ENCODE measurements around the gene FFAR1. TPM values are rescaled to one million over a fixed set of nuclear protein-coding genes. Genes with fewer than 3 reads are reported as not detected.

FFAR1 gene
- total and polyA plus RNA-seq, 2 donors (not counting 3 experiments of a cell fraction or from before 2014, with no cell fraction given): not detected

- POLR2A ChIA-PET: no interaction called here
- FAIRE-seq (no peak), DNase-seq (ENCODE audit: low read depth, low spot score) (no peak)
- TF ChIP-seq CTCF (IDR thresholded peaks at IDR 0.05; ENCODE audit: extremely low read depth in 1 of 2, insufficient read depth in 1 of 2, low read depth in 1 of 2, low read length in 2 of 2): no peak
- TF ChIP-seq POLR2AphosphoS5 (IDR thresholded peaks at IDR 0.05; ENCODE audit: insufficient read depth, low read depth, low read length): no peak
- no peak for TF ChIP-seq MAX (IDR thresholded peaks at IDR 0.05; ENCODE audit: insufficient read depth, insufficient read length)
- no peak for TF ChIP-seq MYC (IDR thresholded peaks at IDR 0.05; ENCODE audit: low read depth, low read length)
- TF ChIP-seq FOS (IDR thresholded peaks at IDR 0.05; ENCODE audit: borderline replicate concordance, insufficient read depth, low read length): no peak
- no peak for TF ChIP-seq POLR2A (IDR thresholded peaks at IDR 0.05; ENCODE audit: low read depth, low read length)
- TF ChIP-seq GATA2 (IDR thresholded peaks at IDR 0.05; ENCODE audit: insufficient read depth, insufficient read length, low read depth, low read length): no peak
- TF ChIP-seq EZH2 (IDR thresholded peaks at IDR 0.05; ENCODE audit: borderline replicate concordance, low read depth, low read length, severe bottlenecking): no peak
- no peak for TF ChIP-seq JUN (IDR thresholded peaks at IDR 0.05; ENCODE audit: borderline replicate concordance, insufficient read depth, insufficient read length, low read depth)
- no peak overlapping the region for H3K4me2 ChIP-seq (ENCODE audit: insufficient read depth, low read length)
- no peak overlapping the region for H3K27ac ChIP-seq (ENCODE audit: insufficient read depth, low read depth, low read length)
- no peaks in the 10 kb centered on the region for H3K9me1 ChIP-seq (replicated peaks; ENCODE audit: control insufficient read depth, extremely low read depth, insufficient read depth, low read length)
- dilution Hi-C loops (cut with MboI; ENCODE audit: extremely low pct_ligation_motif_present, low sequenced_read_pairs) (no loop called here), intact Hi-C loops (cut with micrococcal nuclease) (no loop called here)
- no peak overlapping the region for H3K9ac ChIP-seq (replicated peaks; ENCODE audit: extremely low read depth, insufficient read depth, low read length)
- H3K4me1 ChIP-seq (ENCODE audit: control insufficient read depth, extremely low read depth, insufficient read depth, low read length): no peaks in the 10 kb centered on the region
- H3K79me2 ChIP-seq (ENCODE audit: control insufficient read depth, insufficient read depth, low read length): no peaks in the 10 kb centered on the region
- CTCF ChIA-PET: no interaction called here
- no peaks in the 10 kb centered on the region for H3K27me3 ChIP-seq (ENCODE audit: control insufficient read depth in 2 of 2, insufficient read depth in 2 of 2, low read length in 2 of 2)
- H4K20me1 ChIP-seq (replicated peaks; ENCODE audit: control insufficient read depth, extremely low read depth, insufficient read depth, low read length): no peaks in the 10 kb centered on the region
- BruUV-seq (replicated peaks): no TSS peak
- no peak overlapping the region for H3K4me3 ChIP-seq (replicated peaks in 1 of 3; ENCODE audit: insufficient read depth in 1 of 3, low read depth in 1 of 3, low read length in 3 of 3)
- no peak overlapping the region for H2AFZ ChIP-seq (ENCODE audit: low read depth, low read length)
- H3K9me3 ChIP-seq (replicated peaks; ENCODE audit: control insufficient read depth, insufficient read depth, low read length): no peaks in the 10 kb centered on the region
- H3K36me3 ChIP-seq (ENCODE audit: control insufficient read depth in 2 of 2, extremely low read depth in 1 of 2, insufficient read depth in 2 of 2, low read length in 2 of 2): no peaks in the 10 kb centered on the region
Measured at GRCh38 chr19:35389192-35389861, 41.6 kb downstream of the FFAR1 start.
